A549 (cell line): ENCODE results near the gene CHRNB1.

Source experiments
- CEBPB ChIP-seq, 2 experiments: fragments of >200 bp in 1 of 2; sonication (Bioruptor Twin) in 1 of 2; formaldehyde crosslinking in 1 of 2; IDR thresholded peaks; 2 replicates each; pipeline ENCODE4 v1.6.1; 2012 to 2016
- KDM1A ChIP-seq: fragments of 200-600 bp; sonication (generic); IDR thresholded peaks from 2 replicates; pipeline ENCODE4 v1.6.1; 2016; ENCODE audit warnings: low read depth, mild to moderate bottlenecking
- POLR2A ChIP-seq: IDR thresholded peaks from 2 replicates; pipeline ENCODE4 v1.6.1; 2012; ENCODE audit warnings: mild to moderate bottlenecking, low read length
- POLR2AphosphoS2 ChIP-seq: conservative IDR thresholded peaks from 2 replicates; pipeline ENCODE4 v1.6.1; 2012; ENCODE audit warnings: low read length, improper control_type of control experiment, inconsistent platforms
- TF ChIP-seq, protein P1 (sequence below): fragments of >200 bp; sonication (Bioruptor Twin); formaldehyde crosslinking; IDR thresholded peaks from 3 replicates; pipeline ENCODE4 v1.5.1; 2016
- TF ChIP-seq, protein P2 (sequence below): fragments of 450-650 bp; IDR thresholded peaks from 2 replicates; pipeline ENCODE4 v1.6.1; 2014; ENCODE audit warnings: antibody characterized with exemption
- TF ChIP-seq, protein P3 (sequence below): fragments of 200-600 bp; sonication (generic); IDR thresholded peaks from 2 replicates; pipeline ENCODE4 v1.6.1; 2016; ENCODE audit warnings: antibody characterized with exemption, mild to moderate bottlenecking, moderate library complexity

DNA sequence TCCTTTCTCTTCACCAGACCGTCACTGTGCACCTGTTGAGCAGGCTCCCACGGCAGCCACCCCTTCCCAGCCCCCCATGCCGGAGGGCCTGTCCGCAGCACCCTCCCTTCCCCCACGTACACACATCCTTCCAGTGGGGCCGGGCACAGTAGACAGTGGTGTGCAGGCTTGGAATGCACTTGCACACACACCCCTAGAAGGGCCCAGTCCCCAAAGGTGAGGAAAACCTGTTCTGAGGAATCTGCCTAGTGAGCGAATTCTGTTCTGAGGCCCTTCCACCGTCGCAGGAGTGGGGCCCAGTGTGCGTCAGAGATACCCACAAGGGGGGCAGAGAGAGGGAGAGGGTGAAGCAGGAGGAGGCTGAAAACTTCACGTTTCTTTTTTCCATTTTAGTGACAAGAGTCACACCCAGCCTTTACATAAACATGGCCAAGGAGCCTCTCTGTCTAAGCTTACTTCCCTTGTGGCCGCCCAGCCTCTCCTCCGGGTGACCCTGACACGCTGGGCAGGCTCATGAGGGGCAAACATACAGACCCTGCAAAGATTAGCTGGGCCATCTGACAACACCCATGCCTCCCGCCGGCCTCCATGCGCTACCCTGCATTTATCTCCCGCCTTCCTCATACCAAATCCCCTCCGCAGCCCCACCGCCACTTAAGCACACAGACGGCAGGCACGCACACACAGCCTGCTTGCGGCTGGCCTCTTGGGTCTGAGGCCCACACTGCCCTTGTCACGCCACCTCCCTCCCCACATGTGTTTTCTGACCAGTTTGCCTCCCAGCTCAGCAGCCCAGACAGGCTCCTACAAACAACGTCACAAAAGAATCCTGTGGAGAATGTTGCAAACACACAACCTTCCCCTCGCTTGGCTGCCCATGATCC is 32.8 kb downstream of the CHRNB1 start:
- TF ChIP-seq CEBPB (IDR thresholded peaks at IDR 0.05) (no peak), KDM1A (no peak), POLR2AphosphoS2 (no peak), POLR2A (no peak)
- TF ChIP-seq, protein P1, sequence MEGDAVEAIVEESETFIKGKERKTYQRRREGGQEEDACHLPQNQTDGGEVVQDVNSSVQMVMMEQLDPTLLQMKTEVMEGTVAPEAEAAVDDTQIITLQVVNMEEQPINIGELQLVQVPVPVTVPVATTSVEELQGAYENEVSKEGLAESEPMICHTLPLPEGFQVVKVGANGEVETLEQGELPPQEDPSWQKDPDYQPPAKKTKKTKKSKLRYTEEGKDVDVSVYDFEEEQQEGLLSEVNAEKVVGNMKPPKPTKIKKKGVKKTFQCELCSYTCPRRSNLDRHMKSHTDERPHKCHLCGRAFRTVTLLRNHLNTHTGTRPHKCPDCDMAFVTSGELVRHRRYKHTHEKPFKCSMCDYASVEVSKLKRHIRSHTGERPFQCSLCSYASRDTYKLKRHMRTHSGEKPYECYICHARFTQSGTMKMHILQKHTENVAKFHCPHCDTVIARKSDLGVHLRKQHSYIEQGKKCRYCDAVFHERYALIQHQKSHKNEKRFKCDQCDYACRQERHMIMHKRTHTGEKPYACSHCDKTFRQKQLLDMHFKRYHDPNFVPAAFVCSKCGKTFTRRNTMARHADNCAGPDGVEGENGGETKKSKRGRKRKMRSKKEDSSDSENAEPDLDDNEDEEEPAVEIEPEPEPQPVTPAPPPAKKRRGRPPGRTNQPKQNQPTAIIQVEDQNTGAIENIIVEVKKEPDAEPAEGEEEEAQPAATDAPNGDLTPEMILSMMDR, result no peak
- TF ChIP-seq, protein P2, sequence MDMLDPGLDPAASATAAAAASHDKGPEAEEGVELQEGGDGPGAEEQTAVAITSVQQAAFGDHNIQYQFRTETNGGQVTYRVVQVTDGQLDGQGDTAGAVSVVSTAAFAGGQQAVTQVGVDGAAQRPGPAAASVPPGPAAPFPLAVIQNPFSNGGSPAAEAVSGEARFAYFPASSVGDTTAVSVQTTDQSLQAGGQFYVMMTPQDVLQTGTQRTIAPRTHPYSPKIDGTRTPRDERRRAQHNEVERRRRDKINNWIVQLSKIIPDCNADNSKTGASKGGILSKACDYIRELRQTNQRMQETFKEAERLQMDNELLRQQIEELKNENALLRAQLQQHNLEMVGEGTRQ, result no peak
- TF ChIP-seq, protein P3, sequence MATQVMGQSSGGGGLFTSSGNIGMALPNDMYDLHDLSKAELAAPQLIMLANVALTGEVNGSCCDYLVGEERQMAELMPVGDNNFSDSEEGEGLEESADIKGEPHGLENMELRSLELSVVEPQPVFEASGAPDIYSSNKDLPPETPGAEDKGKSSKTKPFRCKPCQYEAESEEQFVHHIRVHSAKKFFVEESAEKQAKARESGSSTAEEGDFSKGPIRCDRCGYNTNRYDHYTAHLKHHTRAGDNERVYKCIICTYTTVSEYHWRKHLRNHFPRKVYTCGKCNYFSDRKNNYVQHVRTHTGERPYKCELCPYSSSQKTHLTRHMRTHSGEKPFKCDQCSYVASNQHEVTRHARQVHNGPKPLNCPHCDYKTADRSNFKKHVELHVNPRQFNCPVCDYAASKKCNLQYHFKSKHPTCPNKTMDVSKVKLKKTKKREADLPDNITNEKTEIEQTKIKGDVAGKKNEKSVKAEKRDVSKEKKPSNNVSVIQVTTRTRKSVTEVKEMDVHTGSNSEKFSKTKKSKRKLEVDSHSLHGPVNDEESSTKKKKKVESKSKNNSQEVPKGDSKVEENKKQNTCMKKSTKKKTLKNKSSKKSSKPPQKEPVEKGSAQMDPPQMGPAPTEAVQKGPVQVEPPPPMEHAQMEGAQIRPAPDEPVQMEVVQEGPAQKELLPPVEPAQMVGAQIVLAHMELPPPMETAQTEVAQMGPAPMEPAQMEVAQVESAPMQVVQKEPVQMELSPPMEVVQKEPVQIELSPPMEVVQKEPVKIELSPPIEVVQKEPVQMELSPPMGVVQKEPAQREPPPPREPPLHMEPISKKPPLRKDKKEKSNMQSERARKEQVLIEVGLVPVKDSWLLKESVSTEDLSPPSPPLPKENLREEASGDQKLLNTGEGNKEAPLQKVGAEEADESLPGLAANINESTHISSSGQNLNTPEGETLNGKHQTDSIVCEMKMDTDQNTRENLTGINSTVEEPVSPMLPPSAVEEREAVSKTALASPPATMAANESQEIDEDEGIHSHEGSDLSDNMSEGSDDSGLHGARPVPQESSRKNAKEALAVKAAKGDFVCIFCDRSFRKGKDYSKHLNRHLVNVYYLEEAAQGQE, result no peak
